Neutrophil (primary cell): ENCODE results near the gene PSMB5.

ENCODE experiments used
- H3K27ac ChIP-seq: fragments of 200-600 bp; sonication (generic); 2 replicates; pipeline ENCODE4 v1.5.1; 2016; ENCODE audit warnings: mild to moderate bottlenecking, moderate library complexity
- H3K27me3 ChIP-seq: fragments of 200-600 bp; sonication (generic); 2 replicates; pipeline ENCODE4 v1.6.0; 2016; ENCODE audit warnings: mild to moderate bottlenecking
- H3K36me3 ChIP-seq: fragments of 200-600 bp; sonication (generic); 2 replicates; pipeline ENCODE4 v1.5.1; 2017
- H3K4me1 ChIP-seq, 2 experiments: fragments of 200-600 bp in 1 of 2; sonication (generic) in 1 of 2; 1 replicate in 1 of 2; 2 replicates in 1 of 2; pipeline versions ENCODE4 v1.5.1 to v1.6.1; 2013 to 2016; ENCODE audit warnings: low read depth in 1 of 2, low read length in 1 of 2, mild to moderate bottlenecking in 1 of 2, moderate library complexity in 1 of 2; ENCODE audit not compliant: control insufficient read depth in 1 of 2, insufficient read depth in 1 of 2
- H3K4me3 ChIP-seq, 2 experiments: fragments of 200-600 bp in 1 of 2; sonication (generic) in 1 of 2; 1 replicate in 1 of 2; 2 replicates in 1 of 2; pipeline ENCODE4 v1.5.1; 2013 to 2016; ENCODE audit warnings: low read depth in 1 of 2, low read length in 1 of 2, mild to moderate bottlenecking in 1 of 2, moderate library complexity in 1 of 2
- H3K9me3 ChIP-seq: fragments of 200-600 bp; sonication (generic); 2 replicates; pipeline ENCODE4 v1.5.1; 2016
- CTCF ChIP-seq: fragments of 200-600 bp; sonication (generic); IDR thresholded peaks from 2 replicates; pipeline ENCODE4 v1.5.1; 2016; ENCODE audit warnings: antibody characterized with exemption

PSMB5 gene

GRCh38 chr14:22996768-22997654 lies 37.7 kb downstream of the PSMB5 start:
- Histone ChIP-seq H3K9me3 (no peaks in the 10 kb centered on the region), H3K27ac (no peak overlapping the region), H3K36me3 (peaks cover 40% of the 10 kb centered on the region), H3K4me3 (no peak overlapping the region), H3K27me3 (no peaks in the 10 kb centered on the region), H3K4me1 (no peaks in the 10 kb centered on the region)
- no peak for TF ChIP-seq CTCF

GRCh38 chr14:22995889-22996625 lies 38.6 kb downstream of the PSMB5 start:
- no peak overlapping the region for H3K27ac ChIP-seq
- H3K4me1 ChIP-seq = no peaks in the 10 kb centered on the region
- no peaks in the 10 kb centered on the region for H3K9me3 ChIP-seq
- H3K27me3 ChIP-seq = no peaks in the 10 kb centered on the region
- no peak for TF ChIP-seq CTCF
- H3K4me3 ChIP-seq = no peak overlapping the region
- H3K36me3 ChIP-seq = peaks cover 48% of the 10 kb centered on the region

- no peaks in the 10 kb centered on the region for H3K27me3 ChIP-seq
- no peak overlapping the region for H3K4me3 ChIP-seq
- no peak overlapping the region for H3K27ac ChIP-seq
- H3K36me3 ChIP-seq = peaks cover 52% of the 10 kb centered on the region
- no peaks in the 10 kb centered on the region for H3K9me3 ChIP-seq
- TF ChIP-seq CTCF = no peak
- no peaks in the 10 kb centered on the region for H3K4me1 ChIP-seq
Observed at GRCh38 chr14:22994762-22995275, 39.9 kb downstream of the PSMB5 start.

- Histone ChIP-seq H3K27ac (no peak overlapping the region), H3K4me1 (no peaks in the 10 kb centered on the region), H3K9me3 (no peaks in the 10 kb centered on the region), H3K27me3 (no peaks in the 10 kb centered on the region), H3K4me3 (no peak overlapping the region), H3K36me3 (peaks cover 54% of the 10 kb centered on the region)
- TF ChIP-seq CTCF = no peak
Observed at GRCh38 chr14:22993517-22993916, 41.2 kb downstream of the PSMB5 start.

- Histone ChIP-seq H3K4me3 (no peak overlapping the region), H3K36me3 (peaks cover 59% of the 10 kb centered on the region), H3K27ac (no peak overlapping the region), H3K9me3 (no peaks in the 10 kb centered on the region), H3K4me1 (no peaks in the 10 kb centered on the region), H3K27me3 (no peaks in the 10 kb centered on the region)
- TF ChIP-seq CTCF = no peak
Observed at GRCh38 chr14:22991852-22992251, 42.8 kb downstream of the PSMB5 start.
